ENCODE results near the gene PYGO2.

Gene PYGO2

DNA sequence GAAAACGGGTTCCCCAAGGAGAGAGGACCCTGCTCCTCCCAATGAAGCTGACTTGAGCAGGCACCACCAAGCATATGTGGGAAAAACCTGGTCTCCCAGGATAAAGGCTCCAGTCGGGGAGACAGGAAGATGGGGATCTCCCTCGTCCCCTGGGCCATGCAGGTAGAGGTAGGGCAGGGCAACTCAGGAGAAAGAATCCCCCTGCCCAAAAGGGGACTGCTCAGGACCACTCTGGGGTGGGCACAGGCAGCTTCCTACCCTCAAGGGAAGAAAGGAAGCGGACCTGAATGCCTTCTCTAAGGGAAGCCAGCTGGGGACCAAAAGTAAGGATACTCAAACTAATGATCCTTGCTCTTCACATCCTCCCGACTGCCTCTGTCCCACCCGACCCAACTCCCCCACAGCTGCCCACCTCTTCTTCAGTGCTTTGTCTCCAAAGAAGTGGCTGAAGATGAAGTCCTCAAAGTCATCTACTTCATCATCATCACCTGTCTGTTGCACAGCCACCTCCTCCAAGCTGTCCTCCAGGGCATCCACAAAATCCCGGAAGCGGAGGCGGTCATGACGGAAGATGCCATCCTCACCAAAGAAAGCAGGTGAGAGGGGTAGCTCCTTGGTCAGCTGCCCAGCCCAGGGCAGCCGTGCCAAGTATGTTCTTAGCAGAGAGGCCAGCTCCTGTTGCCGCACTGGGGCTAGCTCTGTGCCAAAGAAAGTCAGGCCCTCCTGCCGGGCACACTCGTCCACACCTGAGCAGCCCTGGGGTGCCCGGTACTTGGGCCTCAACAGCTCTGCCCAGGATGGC, 16.2 kb downstream of the PYGO2 start:
- Histone ChIP-seq H3K9ac (ENCODE audit: low read length) (no peak overlapping the region), H4K20me1 (ENCODE audit: insufficient read depth, low read length) (no peaks in the 10 kb centered on the region), H3K4me1 (ENCODE audit: low read length) (peaks cover 50% of the 10 kb centered on the region), H3K27ac (ENCODE audit: low read length) (no peak overlapping the region), H3K9me3 (ENCODE audit: insufficient read depth, low read length) (no peaks in the 10 kb centered on the region), H3K4me3 (ENCODE audit: low read length) (no peak overlapping the region), H3K79me2 (ENCODE audit: low read length) (no peaks in the 10 kb centered on the region), H3K4me2 (ENCODE audit: low read length) (no peak overlapping the region), H2AFZ (ENCODE audit: low read depth, low read length) (no peak overlapping the region), H3K36me3 (replicated peaks; ENCODE audit: low read depth, low read length) (no peaks in the 10 kb centered on the region), H3K27me3 (ENCODE audit: low read depth, low read length) (no peaks in the 10 kb centered on the region)
- TF ChIP-seq CTCF (IDR thresholded peaks at IDR 0.05; ENCODE audit: low read depth, low read length) (no peak), EZH2phosphoT487 (IDR thresholded peaks at IDR 0.05; ENCODE audit: low read depth) (no peak)

DNA sequence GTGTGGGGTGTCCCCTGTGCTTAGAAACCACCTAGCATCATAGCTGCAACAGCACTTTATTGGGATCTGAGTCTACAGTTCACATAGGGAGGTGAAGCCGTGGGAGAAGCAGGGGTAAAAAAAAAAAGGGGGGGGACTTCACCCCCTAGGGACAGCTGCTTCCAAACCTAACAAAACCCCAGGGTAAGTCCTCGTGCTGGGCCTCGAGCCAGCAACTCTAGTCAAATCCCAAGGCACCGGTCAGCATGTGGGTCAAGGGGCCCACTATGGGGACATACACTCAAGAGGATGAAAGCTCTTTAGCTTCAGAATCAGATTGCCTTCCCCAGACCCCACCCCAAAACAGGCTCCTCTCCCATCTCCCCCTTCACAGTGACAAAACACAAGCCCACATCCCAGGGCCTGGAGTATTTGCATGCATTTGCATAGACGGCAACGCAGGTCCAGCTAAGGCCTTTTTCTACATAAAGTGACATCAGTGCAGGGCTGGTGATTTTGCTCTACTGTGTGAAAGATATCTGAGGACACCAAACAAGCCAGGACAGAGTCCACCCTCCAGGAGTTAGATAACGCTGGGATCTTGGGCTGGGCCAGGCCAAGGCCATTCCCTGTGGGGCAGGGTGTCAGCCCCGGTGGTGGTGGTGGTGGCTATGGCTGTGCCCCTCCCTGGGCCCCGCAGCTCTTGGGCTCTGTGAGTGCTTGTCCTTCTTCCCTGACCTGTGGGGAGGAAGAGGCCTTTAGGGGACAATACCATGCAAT, 17.0 kb downstream of the PYGO2 start:
- no peak overlapping the region for H3K4me3 ChIP-seq (ENCODE audit: low read length)
- peak overlapping the region; percentile 85 for H3K4me2 ChIP-seq (ENCODE audit: low read length)
- H3K9ac ChIP-seq (ENCODE audit: low read length), result no peak overlapping the region

GRCh38 chr1:154943649-154944400, 17.8 kb downstream of the PYGO2 start:
- Histone ChIP-seq H3K36me3 (replicated peaks; ENCODE audit: low read depth, low read length) (no peaks in the 10 kb centered on the region), H2AFZ (ENCODE audit: low read depth, low read length) (no peak overlapping the region), H3K4me3 (ENCODE audit: low read length) (peak overlapping the region; percentile 36), H3K27me3 (ENCODE audit: low read depth, low read length) (no peaks in the 10 kb centered on the region), H3K79me2 (ENCODE audit: low read length) (no peaks in the 10 kb centered on the region), H3K4me1 (ENCODE audit: low read length) (peaks cover 54% of the 10 kb centered on the region), H3K9me3 (ENCODE audit: insufficient read depth, low read length) (no peaks in the 10 kb centered on the region), H4K20me1 (ENCODE audit: insufficient read depth, low read length) (no peaks in the 10 kb centered on the region), H3K4me2 (ENCODE audit: low read length) (peak overlapping the region; percentile 85), H3K27ac (ENCODE audit: low read length) (peak overlapping the region; percentile 88), H3K9ac (ENCODE audit: low read length) (peak overlapping the region; percentile 29; the same call in 1 of the 2 replicates)
- TF ChIP-seq CTCF (IDR thresholded peaks at IDR 0.05; ENCODE audit: low read depth, low read length) (peak; percentile 97), EZH2phosphoT487 (IDR thresholded peaks at IDR 0.05; ENCODE audit: low read depth) (no peak)

More for the DNA sequence above, 17.0 kb downstream of the PYGO2 start:
- no peaks in the 10 kb centered on the region for H3K9me3 ChIP-seq (ENCODE audit: insufficient read depth, low read length)
- no peaks in the 10 kb centered on the region for H3K36me3 ChIP-seq (replicated peaks; ENCODE audit: low read depth, low read length)
- H3K27me3 ChIP-seq (ENCODE audit: low read depth, low read length), result no peaks in the 10 kb centered on the region
- no peaks in the 10 kb centered on the region for H4K20me1 ChIP-seq (ENCODE audit: insufficient read depth, low read length)
- no peaks in the 10 kb centered on the region for H3K79me2 ChIP-seq (ENCODE audit: low read length)
- TF ChIP-seq EZH2phosphoT487 (IDR thresholded peaks at IDR 0.05; ENCODE audit: low read depth), result no peak
- no peak for TF ChIP-seq CTCF (IDR thresholded peaks at IDR 0.05; ENCODE audit: low read depth, low read length)
- no peak overlapping the region for H2AFZ ChIP-seq (ENCODE audit: low read depth, low read length)
- no peak overlapping the region for H3K27ac ChIP-seq (ENCODE audit: low read length)
- peaks cover 55% of the 10 kb centered on the region for H3K4me1 ChIP-seq (ENCODE audit: low read length)

Data from OCI-LY3 (cell line).